IPS-20b (cell line): ENCODE data around the gene NF2.

Experiments used
- H3K27ac ChIP-seq: one replicate; pipeline ENCODE4 v1.5.1; 2013; ENCODE audit warnings: low read length
- H3K27me3 ChIP-seq: 2 replicates; pipeline ENCODE4 v1.6.1; 2013; ENCODE audit warnings: mild to moderate bottlenecking, low read length, inconsistent platforms; ENCODE audit not compliant: insufficient read depth
- H3K36me3 ChIP-seq: 2 replicates; pipeline ENCODE4 v1.6.1; 2013; ENCODE audit warnings: low read depth, mild to moderate bottlenecking, inconsistent platforms, low read length, moderate library complexity; ENCODE audit not compliant: insufficient read depth
- H3K4me1 ChIP-seq: 2 replicates; pipeline ENCODE4 v1.6.1; 2013; ENCODE audit warnings: mild to moderate bottlenecking, control low read depth, inconsistent platforms, low read length, moderate library complexity; ENCODE audit not compliant: insufficient read depth
- H3K4me3 ChIP-seq: 2 replicates; pipeline ENCODE4 v1.5.1; 2013; ENCODE audit warnings: mild to moderate bottlenecking, low read length, inconsistent platforms
- H3K9ac ChIP-seq: 2 replicates; pipeline ENCODE4 v1.6.1; 2013; ENCODE audit warnings: low read depth, mild to moderate bottlenecking, inconsistent platforms, low read length, moderate library complexity
- H3K9me3 ChIP-seq: 2 replicates; pipeline ENCODE4 v1.6.1; 2013; ENCODE audit warnings: mild to moderate bottlenecking, low read depth, low read length, inconsistent platforms; ENCODE audit not compliant: insufficient read depth

Gene NF2

GRCh38 chr22:29604076-29604360, 585 bp downstream of the NF2 start:
- H3K9ac ChIP-seq: peak overlapping the region; percentile 94
- peaks cover 10% of the 10 kb centered on the region; the same call in 1 of the 2 replicates for H3K4me1 ChIP-seq
- 0 out of 2 replicates have a peak, but pooled peaks cover 3% of the 10 kb centered on the region for H3K36me3 ChIP-seq
- H3K27me3 ChIP-seq: no peaks in the 10 kb centered on the region
- H3K9me3 ChIP-seq: no peaks in the 10 kb centered on the region
- H3K4me3 ChIP-seq: peak overlapping the region; percentile 96
- H3K27ac ChIP-seq: peak overlapping the region; percentile 62

- Histone ChIP-seq H3K36me3 (0 out of 2 replicates have a peak, but pooled peaks cover 3% of the 10 kb centered on the region), H3K27ac (no peak overlapping the region), H3K4me3 (no peak overlapping the region), H3K9me3 (no peaks in the 10 kb centered on the region), H3K9ac (no peak overlapping the region), H3K27me3 (no peaks in the 10 kb centered on the region), H3K4me1 (peaks cover 10% of the 10 kb centered on the region; the same call in 1 of the 2 replicates)
Observed at GRCh38 chr22:29605527-29605850, 2.1 kb downstream of the NF2 start.

GRCh38 chr22:29606320-29606719, 2.9 kb downstream of the NF2 start:
- Histone ChIP-seq H3K9me3 (no peaks in the 10 kb centered on the region), H3K4me1 (peaks cover 10% of the 10 kb centered on the region; the same call in 1 of the 2 replicates), H3K27ac (no peak overlapping the region), H3K36me3 (0 out of 2 replicates have a peak, but pooled peaks cover 3% of the 10 kb centered on the region), H3K27me3 (no peaks in the 10 kb centered on the region), H3K9ac (no peak overlapping the region), H3K4me3 (no peak overlapping the region)

DNA sequence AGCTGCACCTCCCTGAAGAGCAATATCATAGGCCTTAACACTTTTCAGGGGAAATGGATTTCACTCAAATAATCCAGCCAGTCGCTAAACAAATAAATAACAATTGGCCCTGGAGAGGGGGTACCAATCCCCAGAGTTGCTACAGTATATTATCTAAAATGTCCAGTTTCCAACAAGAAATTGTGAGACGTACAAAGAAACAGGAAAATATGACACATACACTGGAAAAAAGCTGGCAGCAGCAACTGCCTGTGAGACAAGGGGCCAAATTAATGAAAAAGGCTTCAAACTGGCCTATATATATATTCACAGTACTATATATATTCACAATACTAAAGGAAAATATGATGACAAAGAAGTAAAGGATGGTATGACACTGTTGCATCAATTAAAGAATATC, 4.0 kb downstream of the NF2 start:
- Histone ChIP-seq H3K27me3 (no peaks in the 10 kb centered on the region), H3K27ac (no peak overlapping the region), H3K9ac (no peak overlapping the region), H3K9me3 (no peaks in the 10 kb centered on the region), H3K36me3 (0 out of 2 replicates have a peak, but pooled peaks cover 3% of the 10 kb centered on the region), H3K4me3 (no peak overlapping the region), H3K4me1 (peaks cover 10% of the 10 kb centered on the region; the same call in 1 of the 2 replicates)

DNA sequence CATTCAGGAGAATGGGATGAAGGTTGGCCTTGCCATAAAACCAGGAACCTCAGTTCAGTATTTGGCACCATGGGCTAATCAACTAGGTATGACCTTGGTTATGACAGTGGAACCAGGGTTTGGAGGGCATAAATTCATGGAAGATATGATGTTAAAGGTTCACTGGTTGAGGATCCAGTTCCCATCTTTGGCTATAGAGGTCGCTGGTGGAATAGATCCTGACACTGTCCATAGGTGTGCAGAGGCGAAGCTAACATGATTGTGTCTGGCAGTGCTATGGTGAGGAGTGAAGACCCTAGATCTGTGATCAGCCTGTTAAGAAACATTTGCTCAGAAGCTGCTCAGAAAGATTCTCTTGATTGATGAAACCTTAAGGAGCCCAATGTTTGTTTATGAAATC, 5.7 kb downstream of the NF2 start:
- H3K4me1 ChIP-seq: peaks cover 10% of the 10 kb centered on the region; the same call in 1 of the 2 replicates
- no peaks in the 10 kb centered on the region for H3K9me3 ChIP-seq
- no peak overlapping the region for H3K4me3 ChIP-seq
- 0 out of 2 replicates have a peak, but pooled peaks cover 3% of the 10 kb centered on the region for H3K36me3 ChIP-seq
- no peak overlapping the region for H3K9ac ChIP-seq
- no peak overlapping the region for H3K27ac ChIP-seq
- H3K27me3 ChIP-seq: no peaks in the 10 kb centered on the region

GRCh38 chr22:29610780-29611179, 7.3 kb downstream of the NF2 start:
- H3K27ac ChIP-seq: no peak overlapping the region
- H3K36me3 ChIP-seq: 0 out of 2 replicates have a peak, but pooled peaks cover 3% of the 10 kb centered on the region
- no peaks in the 10 kb centered on the region for H3K27me3 ChIP-seq
- peaks cover 6% of the 10 kb centered on the region; the same call in 1 of the 2 replicates for H3K4me1 ChIP-seq
- no peaks in the 10 kb centered on the region for H3K9me3 ChIP-seq
- no peak overlapping the region for H3K9ac ChIP-seq
- H3K4me3 ChIP-seq: no peak overlapping the region

- Histone ChIP-seq H3K9ac (no peak overlapping the region), H3K9me3 (no peaks in the 10 kb centered on the region), H3K36me3 (no peaks in the 10 kb centered on the region), H3K4me1 (peaks cover 7% of the 10 kb centered on the region), H3K27ac (no peak overlapping the region), H3K27me3 (no peaks in the 10 kb centered on the region), H3K4me3 (no peak overlapping the region)
Observed at GRCh38 chr22:29615705-29616327, 12.4 kb downstream of the NF2 start.

- Histone ChIP-seq H3K36me3 (no peaks in the 10 kb centered on the region), H3K9ac (no peak overlapping the region), H3K27me3 (no peaks in the 10 kb centered on the region), H3K4me3 (no peak overlapping the region), H3K9me3 (no peaks in the 10 kb centered on the region), H3K4me1 (peaks cover 7% of the 10 kb centered on the region), H3K27ac (no peak overlapping the region)
Observed at GRCh38 chr22:29617922-29618629, 14.6 kb downstream of the NF2 start.

GRCh38 chr22:29621761-29622526, 18.5 kb downstream of the NF2 start:
- no peaks in the 10 kb centered on the region for H3K36me3 ChIP-seq
- no peak overlapping the region for H3K27ac ChIP-seq
- H3K27me3 ChIP-seq: no peaks in the 10 kb centered on the region
- no peaks in the 10 kb centered on the region for H3K9me3 ChIP-seq
- H3K4me3 ChIP-seq: no peak overlapping the region
- no peak overlapping the region for H3K9ac ChIP-seq
- peaks cover 9% of the 10 kb centered on the region for H3K4me1 ChIP-seq

GRCh38 chr22:29623059-29623458, 19.6 kb downstream of the NF2 start:
- Histone ChIP-seq H3K4me3 (no peak overlapping the region), H3K27me3 (no peaks in the 10 kb centered on the region), H3K9ac (no peak overlapping the region), H3K27ac (no peak overlapping the region), H3K9me3 (no peaks in the 10 kb centered on the region), H3K36me3 (no peaks in the 10 kb centered on the region), H3K4me1 (peaks cover 15% of the 10 kb centered on the region)

- Histone ChIP-seq H3K4me1 (peaks cover 11% of the 10 kb centered on the region), H3K27ac (no peak overlapping the region), H3K9me3 (no peaks in the 10 kb centered on the region), H3K4me3 (no peak overlapping the region), H3K27me3 (no peaks in the 10 kb centered on the region), H3K36me3 (no peaks in the 10 kb centered on the region), H3K9ac (no peak overlapping the region)
Observed at GRCh38 chr22:29623553-29624169, 20.2 kb downstream of the NF2 start.
